Naive thymus-derived CD4-positive, alpha-beta T cell (primary cell): ENCODE results near the gene COQ2. TPM values are rescaled to one million over a fixed set of nuclear protein-coding genes. Genes with fewer than 3 reads are reported as not detected.
A peak's percentile ranks its signal among the peaks of the same experiment; 100 is the strongest.
"Not testable (repeated sequence)": the region's sequence is repeated elsewhere in the genome, so short reads cannot be mapped to it uniquely, and the experiment has no call there.

Source experiments
- ATAC-seq: fragments of 150-1000 bp; cut with Tn5 transposase; 2 replicates; pipeline ENCODE4 v1.10.0; 2021; ENCODE audit warnings: mild to moderate bottlenecking, moderate library complexity
- CTCF ChIA-PET: fragments of 350-600 bp; sonication (Branson Sonifier 250); formaldehyde crosslinking; loops from one replicate; lab custom pipeline; 2021; ENCODE audit warnings: antibody characterized with exemption; lab: Charles Lee
- POLR2A ChIA-PET: fragments of 350-600 bp; sonication (Branson Sonifier 250); formaldehyde crosslinking; loops from one replicate; lab custom pipeline; 2021; ENCODE audit warnings: antibody characterized with exemption, inconsistent platforms; lab: Charles Lee
- DNase-seq, 9 donors: peaks; one replicate each; pipeline versions ENCODE4 v3.0.0 to v3.0.0-alpha.2; 2020 to 2022; ENCODE audit warnings: mixed read lengths in 1 of 9
- H3K27ac ChIP-seq: one replicate; pipeline ENCODE4 v1.7.0; 2013; ENCODE audit warnings: mild to moderate bottlenecking, low read depth, low read length, moderate library complexity
- H3K27me3 ChIP-seq, 2 donors: one replicate each; pipeline ENCODE4 v1.7.0; 2013; ENCODE audit warnings: low read length in 2 of 2, mild to moderate bottlenecking in 2 of 2, moderate library complexity in 2 of 2; ENCODE audit not compliant: control insufficient read depth in 2 of 2, insufficient read depth in 2 of 2
- H3K36me3 ChIP-seq, 3 experiments: 1 replicate in 2 of 3; 2 replicates in 1 of 3; pipeline ENCODE4 v1.7.0; 2013; ENCODE audit warnings: low read length in 3 of 3, mild to moderate bottlenecking in 3 of 3, moderate library complexity in 1 of 3; ENCODE audit not compliant: insufficient read depth in 3 of 3, control insufficient read depth in 2 of 3
- H3K4me1 ChIP-seq, 2 donors: one replicate each; pipeline ENCODE4 v1.7.0; 2013; ENCODE audit warnings: low read length in 2 of 2, mild to moderate bottlenecking in 2 of 2, moderate library complexity in 1 of 2; ENCODE audit not compliant: control insufficient read depth in 2 of 2, insufficient read depth in 2 of 2
- H3K4me3 ChIP-seq: 2 replicates; pipeline ENCODE4 v1.7.0; 2013; ENCODE audit warnings: mild to moderate bottlenecking, low read length
- H3K9me3 ChIP-seq, 3 experiments: 1 replicate in 2 of 3; 2 replicates in 1 of 3; pipeline ENCODE4 v1.7.0; 2013; ENCODE audit warnings: low read length in 3 of 3; ENCODE audit not compliant: control insufficient read depth in 2 of 3
- H3K27ac Mint-ChIP-seq, 9 donors: one replicate each; pipeline ENCODE4 v1.8.0; 2020 to 2022; ENCODE audit warnings: mixed read lengths in 9 of 9, mild to moderate bottlenecking in 8 of 9, moderate library complexity in 5 of 9, inconsistent platforms in 2 of 9
- H3K27me3 Mint-ChIP-seq, 5 donors: one replicate each; pipeline ENCODE4 v1.8.0; 2021 to 2022; ENCODE audit warnings: mixed read lengths in 5 of 5, mild to moderate bottlenecking in 1 of 5
- H3K36me3 Mint-ChIP-seq, 5 donors: one replicate each; pipeline ENCODE4 v1.8.0; 2020 to 2022; ENCODE audit warnings: mixed read lengths in 5 of 5, mild to moderate bottlenecking in 3 of 5, inconsistent platforms in 1 of 5
- H3K4me1 Mint-ChIP-seq, 7 donors: one replicate each; pipeline ENCODE4 v1.8.0; 2020 to 2022; ENCODE audit warnings: mixed read lengths in 7 of 7, mild to moderate bottlenecking in 3 of 7, inconsistent platforms in 1 of 7
- H3K4me3 Mint-ChIP-seq, 10 donors: one replicate each; pipeline ENCODE4 v1.8.0; 2020 to 2022; ENCODE audit warnings: mild to moderate bottlenecking in 10 of 10, mixed read lengths in 10 of 10, moderate library complexity in 6 of 10, inconsistent platforms in 2 of 10
- H3K9me3 Mint-ChIP-seq, 11 donors: one replicate each; pipeline ENCODE4 v1.8.0; 2020 to 2022; ENCODE audit warnings: mixed read lengths in 11 of 11, mild to moderate bottlenecking in 4 of 11, inconsistent platforms in 1 of 11, moderate library complexity in 1 of 11
- intact Hi-C, 2 donors: fragments of 100-400 bp; cut with micrococcal nuclease; formaldehyde crosslinking; loops; one replicate each; pipeline ENCODE4 v1.15.1; 2023
- polyA plus RNA-seq, 2 donors: library from polyadenylated mRNA; unstranded; fragments of 300-500 nt; fragmentation: Illumina TruSeq; gene quantifications; one replicate each; pipeline ENCODE4 v1.2.3, GENCODE V29; 2021
- total RNA-seq, 6 experiments: library from RNA in 5 of 6; stranded (reverse) in 5 of 6; gene quantifications; 1 replicate in 5 of 6; 2 replicates in 1 of 6; pipeline ENCODE4 v1.2.3 and lab custom pipeline; 2021 to 2026

The COQ2 gene
- total and polyA plus RNA-seq, 7 experiments from 2014 or later, result 3.6 to 12.7 (median 7.6) TPM

GRCh38 chr4:83290059-83290774 is 5.6 kb upstream of the COQ2 start:
- H3K27me3 Mint-ChIP-seq, DNase-seq, POLR2A ChIA-PET, H3K36me3 ChIP-seq, H3K27ac Mint-ChIP-seq, H3K27ac ChIP-seq, H3K4me3 ChIP-seq, H3K4me1 ChIP-seq, H3K4me1 Mint-ChIP-seq, H3K9me3 ChIP-seq, H3K27me3 ChIP-seq, H3K9me3 Mint-ChIP-seq, ATAC-seq, CTCF ChIA-PET, H3K4me3 Mint-ChIP-seq, intact Hi-C loops: not testable (repeated sequence)
- H3K36me3 Mint-ChIP-seq, result peaks cover 0 to 25% (median 6%) of the 10 kb centered on the region in 5 donors

GRCh38 chr4:83288381-83288780 is 3.8 kb upstream of the COQ2 start:
- Mint-ChIP-seq H3K36me3 (peaks cover 0 to 23% (median 3%) of the 10 kb centered on the region in 5 donors), H3K4me1 (peaks cover 9 to 21% (median 15%) of the 10 kb centered on the region in 7 donors)
- CTCF ChIA-PET, DNase-seq, H3K27me3 ChIP-seq, H3K4me3 Mint-ChIP-seq, POLR2A ChIA-PET, H3K27ac ChIP-seq, H3K4me3 ChIP-seq, H3K36me3 ChIP-seq, H3K9me3 ChIP-seq, H3K27ac Mint-ChIP-seq, H3K4me1 ChIP-seq, H3K27me3 Mint-ChIP-seq, H3K9me3 Mint-ChIP-seq, ATAC-seq: not testable (repeated sequence)
- intact Hi-C loops, result loop anchor here in 1 of 2 donors (10.0 kb wide), 3 partner anchors 356 to 854 kb away; partner anchors contain the start of genes ENOPH1 and HNRNPDL

GRCh38 chr4:83285055-83285407 is 433 bp upstream of the COQ2 start:
- H3K27me3 ChIP-seq, result no peaks in the 10 kb centered on the region

GRCh38 chr4:83283181-83283580 is 1.4 kb downstream of the COQ2 start:
- Histone ChIP-seq H3K27me3 (no peaks in the 10 kb centered on the region), H3K9me3 (no peaks in the 10 kb centered on the region), H3K4me1 (peaks cover 5 to 8% of the 10 kb centered on the region in 2 donors), H3K36me3 (peaks cover 0 to 8% (median 0%) of the 10 kb centered on the region in 3 experiments), H3K27ac (no peak overlapping the region), H3K4me3 (no peak overlapping the region)
- H3K27ac Mint-ChIP-seq, result peak overlapping the region in 8 of 9 donors; percentile 16 to 99 (median 90)
- peaks cover 21 to 53% (median 38%) of the 10 kb centered on the region in 7 donors for H3K4me1 Mint-ChIP-seq
- H3K27me3 Mint-ChIP-seq, result no peaks in the 10 kb centered on the region
- ChIA-PET CTCF (interaction anchor here (0.6 to 2.9 kb wide), 9 partner anchors 9 to 433 kb away, joined by 3 to 11 read pairs (median 4); partner anchors contain the start of gene COPS4), POLR2A (interaction anchor here (0.5 to 3.0 kb wide), 7 partner anchors 23 to 248 kb away, joined by 3 to 18 read pairs (median 3); partner anchors contain the start of genes COPS4 and PLAC8)
- H3K9me3 Mint-ChIP-seq, result no peaks in the 10 kb centered on the region
- intact Hi-C loops, result loop anchor here in 1 of 2 donors (2.0 to 10.0 kb wide), 6 partner anchors 14 to 848 kb away; partner anchors contain the start of genes ENOPH1 and HNRNPDL
- ATAC-seq (no peak), DNase-seq (no peak)
- peak overlapping the region; percentile 3 to 97 (median 86) for H3K4me3 Mint-ChIP-seq
- peaks cover 0 to 9% (median 4%) of the 10 kb centered on the region in 5 donors for H3K36me3 Mint-ChIP-seq

More at GRCh38 chr4:83285055-83285407, 433 bp upstream of the COQ2 start:
- CTCF ChIA-PET, result interaction anchor here (0.9 to 1.4 kb wide), 6 partner anchors 8 to 250 kb away, joined by 3 to 6 read pairs (median 4); partner anchors contain the start of gene COPS4
- POLR2A ChIA-PET, result interaction anchor here (0.7 to 3.0 kb wide), 9 partner anchors 9 to 269 kb away, joined by 3 to 18 read pairs (median 4); partner anchors contain the start of genes COPS4, HELQ, HPSE and MRPS18C
- Histone ChIP-seq H3K27ac (peak overlapping the region; percentile 88), H3K4me3 (peak overlapping the region; percentile 96), H3K4me1 (peaks cover 5 to 8% of the 10 kb centered on the region in 2 donors), H3K36me3 (peaks cover 0 to 4% (median 0%) of the 10 kb centered on the region in 3 experiments), H3K9me3 (no peaks in the 10 kb centered on the region)
- H3K9me3 Mint-ChIP-seq, result peaks cover 0 to 5% (median 0%) of the 10 kb centered on the region in 11 donors
- H3K4me1 Mint-ChIP-seq, result peaks cover 19 to 47% (median 38%) of the 10 kb centered on the region in 7 donors
- peak in 1 of 9 donors; percentile 36 for DNase-seq
- peak overlapping the region; percentile 80 to 99 (median 97) for H3K4me3 Mint-ChIP-seq
- peak overlapping the region; percentile 88 to 99 (median 97) for H3K27ac Mint-ChIP-seq
- intact Hi-C loops, result loop anchor here (1.0 to 10.0 kb wide), 8 partner anchors 66 to 910 kb away; partner anchors contain the start of genes ENOPH1 (in 1 of the 2), HNRNPDL (in 1 of the 2), SEC31A (in 1 of the 2) and THAP9 (in 1 of the 2)
- peaks cover 0 to 12% (median 0%) of the 10 kb centered on the region in 5 donors for H3K36me3 Mint-ChIP-seq
- peak; percentile 50 for ATAC-seq
- H3K27me3 Mint-ChIP-seq, result peaks cover 0 to 3% (median 0%) of the 10 kb centered on the region in 5 donors

- intact Hi-C loops, result loop anchor here (1.0 to 10.0 kb wide), 10 partner anchors 13 to 847 kb away; partner anchors contain the start of genes ENOPH1 (in 1 of the 2) and HNRNPDL (in 1 of the 2)
- Histone ChIP-seq H3K4me1 (peaks cover 5 to 8% of the 10 kb centered on the region in 2 donors), H3K4me3 (no peak overlapping the region), H3K27me3 (no peaks in the 10 kb centered on the region), H3K9me3 (no peaks in the 10 kb centered on the region), H3K27ac (no peak overlapping the region), H3K36me3 (peaks cover 0 to 8% (median 0%) of the 10 kb centered on the region in 3 experiments)
- H3K4me3 Mint-ChIP-seq, result peak overlapping the region in 6 of 10 donors; percentile 11 to 69 (median 36)
- no peaks in the 10 kb centered on the region for H3K9me3 Mint-ChIP-seq
- DNase-seq, result peak in 8 of 9 donors; percentile 31 to 71 (median 62)
- H3K4me1 Mint-ChIP-seq, result peaks cover 21 to 53% (median 38%) of the 10 kb centered on the region in 7 donors
- peaks cover 0 to 15% (median 5%) of the 10 kb centered on the region in 5 donors for H3K36me3 Mint-ChIP-seq
- no peak for ATAC-seq
- H3K27me3 Mint-ChIP-seq, result no peaks in the 10 kb centered on the region
- ChIA-PET POLR2A (interaction anchor here (0.6 to 3.0 kb wide), 2 partner anchors 247 to 395 kb away, joined by 3 to 18 read pairs; partner anchors contain the start of gene COPS4), CTCF (interaction anchor here (0.6 to 2.9 kb wide), 7 partner anchors 11 to 432 kb away, joined by 3 to 11 read pairs (median 4); partner anchors contain the start of gene COPS4)
- peak overlapping the region in 1 of 9 donors; percentile 40 for H3K27ac Mint-ChIP-seq
Measured at GRCh38 chr4:83282049-83282535, 2.5 kb downstream of the COQ2 start.

GRCh38 chr4:83281307-83281706 is 3.3 kb downstream of the COQ2 start:
- Mint-ChIP-seq H3K27me3 (no peaks in the 10 kb centered on the region), H3K9me3 (no peaks in the 10 kb centered on the region), H3K36me3 (peaks cover 4 to 18% (median 7%) of the 10 kb centered on the region in 5 donors), H3K4me3 (no peak overlapping the region), H3K4me1 (peaks cover 21 to 58% (median 38%) of the 10 kb centered on the region in 7 donors), H3K27ac (no peak overlapping the region)
- no peak overlapping the region for H3K27ac ChIP-seq
- POLR2A ChIA-PET, result interaction anchor here (0.9 to 1.5 kb wide), 4 partner anchors 20 to 233 kb away, joined by 4 to 5 read pairs (median 4); no protein-coding TSS in a partner anchor
- H3K9me3 ChIP-seq, result no peaks in the 10 kb centered on the region
- peaks cover 5 to 12% of the 10 kb centered on the region in 2 donors for H3K4me1 ChIP-seq
- intact Hi-C loops, result loop anchor here in 1 of 2 donors (5.0 to 10.0 kb wide), 5 partner anchors 71 to 847 kb away; partner anchors contain the start of genes ENOPH1 and HNRNPDL
- ATAC-seq (no peak), DNase-seq (no peak)
- H3K4me3 ChIP-seq, result no peak overlapping the region
- CTCF ChIA-PET, result interaction anchor here (0.6 to 2.9 kb wide), 12 partner anchors 9 to 427 kb away, joined by 3 to 10 read pairs (median 4); partner anchors contain the start of gene COPS4
- peaks cover 0 to 8% (median 0%) of the 10 kb centered on the region in 3 experiments for H3K36me3 ChIP-seq
- no peaks in the 10 kb centered on the region for H3K27me3 ChIP-seq
